Left lung (tissue), 10 donors: ENCODE measurements around the gene MYMK. TPM values are rescaled to one million over a fixed set of nuclear protein-coding genes. Genes with fewer than 3 reads are reported as not detected.
A peak's percentile ranks its signal among the peaks of the same experiment; 100 is the strongest.

ENCODE experiments used
- ATAC-seq: fragments of 200-7000 bp; cut with Tn5 transposase; one replicate; pipeline ENCODE4 v1.9.1; 2020; ENCODE audit warnings: moderate library complexity
- DNase-seq, 4 donors: peaks; one replicate each; pipeline ENCODE4 v3.0.0-alpha.2; 2013 to 2020
- H3K27ac ChIP-seq, 2 donors: fragments of 200-600 bp; sonication (generic) in 1 of 2; one replicate each; pipeline versions ENCODE4 v1.5.0 to v1.8.0; 2020 to 2021
- H3K27me3 ChIP-seq, 2 donors: fragments of 200-600 bp; sonication (generic) in 1 of 2; one replicate each; pipeline versions ENCODE4 v1.5.0 to v1.8.0; 2020 to 2021
- H3K36me3 ChIP-seq, 2 donors: fragments of 200-600 bp; sonication (generic) in 1 of 2; one replicate each; pipeline versions ENCODE4 v1.5.0 to v1.8.0; 2020 to 2021
- H3K4me1 ChIP-seq, 2 donors: fragments of 200-600 bp; one replicate each; pipeline ENCODE4 v1.8.0; 2021
- H3K4me3 ChIP-seq, 2 donors: fragments of 200-600 bp; sonication (generic) in 1 of 2; one replicate each; pipeline versions ENCODE4 v1.5.0 to v1.8.0; 2020 to 2021; ENCODE audit warnings: mild to moderate bottlenecking in 1 of 2
- H3K9me3 ChIP-seq, 2 donors: fragments of 200-600 bp; sonication (generic) in 1 of 2; one replicate each; pipeline versions ENCODE4 v1.5.0 to v1.8.0; 2020 to 2021
- intact Hi-C, 2 donors: fragments of 100-400 bp; cut with DNase I; formaldehyde crosslinking; loops; one replicate each; pipeline versions ENCODE4 v1.11.2 to v1.14.2; 2022
- polyA plus RNA-seq, 6 donors: library from polyadenylated mRNA; unstranded; fragments of 120-200 nt; gene quantifications; one replicate each; pipeline ENCODE4 v1.2.1, GENCODE V29; 2013; ENCODE audit not compliant: insufficient read length in 6 of 6
- total RNA-seq, 2 donors: library from RNA; stranded (reverse); fragmentation: NEBNext Ultra II Directional; extraction: Animal tissue kit (Norgen Biotek cat#: 25700); gene quantifications; one replicate each; pipeline ENCODE4 v1.2.1, GENCODE V29; 2021
- TF ChIP-seq, protein P1 (sequence below), 2 donors: fragments of 200-600 bp; sonication (generic) in 1 of 2; IDR thresholded peaks; one replicate each; pipeline versions ENCODE4 v1.5.0 to v1.8.0; 2021; ENCODE audit warnings: antibody characterized with exemption in 2 of 2
- donor health status: DM: no; HTN: yes; CAD: no.
- donor health status: DM: no; HTN: no; CAD: no.

Gene MYMK
- total and polyA plus RNA-seq, 8 donors = not detected

DNA sequence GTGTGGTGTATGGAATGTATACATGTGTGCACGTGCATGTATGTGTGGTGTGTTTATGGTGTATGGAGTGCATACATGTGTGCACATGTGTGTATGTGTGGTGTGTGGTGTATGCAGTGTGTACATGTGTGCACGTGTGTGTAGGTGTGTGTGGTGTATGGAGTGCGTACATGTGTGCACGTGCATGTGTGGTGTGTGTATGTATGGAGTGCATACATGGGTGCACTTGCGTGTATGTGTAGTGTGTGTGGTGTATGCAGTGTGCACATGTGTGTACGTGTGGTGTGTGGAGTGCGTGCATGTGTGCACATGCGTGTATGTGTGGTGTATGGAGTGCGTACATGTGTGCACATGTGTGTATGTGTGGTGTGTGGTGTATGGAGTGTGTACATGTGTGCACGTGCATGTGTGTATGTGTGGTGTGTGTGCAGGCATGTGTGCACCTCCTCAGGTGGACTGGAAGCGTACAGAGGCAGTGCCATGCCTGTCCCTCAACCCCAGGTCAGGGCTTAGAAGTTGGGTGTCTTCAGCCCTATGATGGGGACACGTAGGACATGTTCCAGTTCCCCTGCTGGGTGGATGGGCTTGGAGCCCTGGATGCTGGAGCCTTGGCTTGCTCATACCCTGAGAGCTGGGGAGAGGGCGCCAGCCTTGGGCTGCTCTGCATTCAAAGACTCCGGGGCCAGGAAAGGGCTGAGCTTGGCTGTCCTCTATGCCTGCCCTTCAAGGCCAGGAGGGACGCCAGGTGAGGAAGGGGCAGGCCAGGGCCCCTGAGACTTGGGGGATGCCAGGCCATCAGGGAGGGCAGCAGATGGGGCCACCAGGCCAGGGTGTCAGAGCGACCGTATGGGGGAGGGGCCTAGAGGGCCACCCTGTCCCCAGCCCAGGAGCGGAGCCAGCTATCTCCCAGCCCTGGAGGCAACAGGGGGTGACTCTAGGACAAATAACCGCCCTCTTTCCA is 12.2 kb downstream of the MYMK start:
- Histone ChIP-seq H3K4me3 (no peak overlapping the region), H3K9me3 (no peaks in the 10 kb centered on the region), H3K4me1 (peaks cover 14% of the 10 kb centered on the region in 2 donors), H3K36me3 (no peaks in the 10 kb centered on the region), H3K27ac (no peak overlapping the region), H3K27me3 (peaks cover 0 to 35% of the 10 kb centered on the region in 2 donors)
- DNase-seq (peak in 1 of 4 donors; percentile 68), ATAC-seq (no peak)
- TF ChIP-seq, protein P1, sequence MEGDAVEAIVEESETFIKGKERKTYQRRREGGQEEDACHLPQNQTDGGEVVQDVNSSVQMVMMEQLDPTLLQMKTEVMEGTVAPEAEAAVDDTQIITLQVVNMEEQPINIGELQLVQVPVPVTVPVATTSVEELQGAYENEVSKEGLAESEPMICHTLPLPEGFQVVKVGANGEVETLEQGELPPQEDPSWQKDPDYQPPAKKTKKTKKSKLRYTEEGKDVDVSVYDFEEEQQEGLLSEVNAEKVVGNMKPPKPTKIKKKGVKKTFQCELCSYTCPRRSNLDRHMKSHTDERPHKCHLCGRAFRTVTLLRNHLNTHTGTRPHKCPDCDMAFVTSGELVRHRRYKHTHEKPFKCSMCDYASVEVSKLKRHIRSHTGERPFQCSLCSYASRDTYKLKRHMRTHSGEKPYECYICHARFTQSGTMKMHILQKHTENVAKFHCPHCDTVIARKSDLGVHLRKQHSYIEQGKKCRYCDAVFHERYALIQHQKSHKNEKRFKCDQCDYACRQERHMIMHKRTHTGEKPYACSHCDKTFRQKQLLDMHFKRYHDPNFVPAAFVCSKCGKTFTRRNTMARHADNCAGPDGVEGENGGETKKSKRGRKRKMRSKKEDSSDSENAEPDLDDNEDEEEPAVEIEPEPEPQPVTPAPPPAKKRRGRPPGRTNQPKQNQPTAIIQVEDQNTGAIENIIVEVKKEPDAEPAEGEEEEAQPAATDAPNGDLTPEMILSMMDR (IDR thresholded peaks at IDR 0.05) = no peak
- intact Hi-C loops = no loop called here

DNA sequence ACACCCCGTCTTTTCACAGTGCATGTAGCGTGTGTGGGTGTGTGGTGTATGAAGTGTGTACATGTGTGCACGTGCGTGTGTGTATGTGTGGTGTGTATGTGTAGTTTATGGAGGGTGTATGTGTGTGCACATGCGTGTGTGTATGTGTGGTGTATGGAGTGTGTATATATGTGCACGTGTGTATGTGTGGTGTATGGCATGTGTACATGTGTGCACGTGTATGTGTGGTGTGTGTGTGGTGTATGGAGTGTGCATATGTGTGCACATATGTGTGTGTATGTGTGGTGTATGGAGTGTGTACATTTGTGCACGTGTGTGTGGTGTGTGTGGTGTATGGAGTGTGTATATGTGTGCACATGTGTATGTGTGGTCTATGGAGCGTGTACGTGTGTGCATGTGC is 13.2 kb downstream of the MYMK start:
- intact Hi-C loops = no loop called here
- DNase-seq (no peak), ATAC-seq (no peak)
- no peak overlapping the region for H3K27ac ChIP-seq
- no peaks in the 10 kb centered on the region for H3K9me3 ChIP-seq
- peaks cover 0 to 35% of the 10 kb centered on the region in 2 donors for H3K27me3 ChIP-seq
- H3K4me1 ChIP-seq = peaks cover 16 to 17% of the 10 kb centered on the region in 2 donors
- no peak overlapping the region for H3K4me3 ChIP-seq
- H3K36me3 ChIP-seq = no peaks in the 10 kb centered on the region
- TF ChIP-seq, protein P1 (IDR thresholded peaks at IDR 0.05) = no peak

DNA sequence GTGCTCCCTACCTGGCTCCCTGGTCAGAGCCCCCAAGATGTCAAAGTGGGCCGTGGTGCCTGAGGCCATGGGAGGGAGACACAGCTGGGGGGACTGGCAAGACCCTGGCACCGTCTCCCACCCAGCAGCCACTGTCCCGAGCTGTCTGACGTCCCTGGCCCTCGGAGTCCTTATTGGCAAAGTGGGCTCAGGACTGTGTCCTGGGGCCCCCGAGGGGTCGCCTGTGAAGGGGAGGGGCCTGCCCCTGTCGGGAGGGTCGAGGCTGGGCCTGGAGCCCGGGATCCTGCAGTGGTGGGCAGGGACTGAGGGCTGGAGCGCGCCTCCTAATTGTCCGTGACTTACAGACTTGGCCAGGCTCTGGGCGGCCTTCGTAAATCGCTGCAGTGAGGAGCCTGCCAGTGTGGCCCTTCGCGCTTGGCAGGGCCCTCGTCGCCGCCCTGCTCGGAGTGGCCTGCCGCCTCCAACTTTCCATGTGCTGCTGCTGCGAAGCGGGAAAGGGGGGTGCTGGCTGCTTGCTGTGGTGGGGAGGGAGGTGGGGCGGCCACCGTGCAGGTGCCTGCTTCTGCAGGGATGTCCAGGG is 13.7 kb downstream of the MYMK start:
- Histone ChIP-seq H3K4me1 (peaks cover 19 to 22% of the 10 kb centered on the region in 2 donors), H3K4me3 (no peak overlapping the region), H3K9me3 (no peaks in the 10 kb centered on the region), H3K36me3 (no peaks in the 10 kb centered on the region), H3K27me3 (peaks cover 0 to 29% of the 10 kb centered on the region in 2 donors), H3K27ac (no peak overlapping the region)
- peak in 1 of 4 donors; percentile 63 for DNase-seq
- intact Hi-C loops = no loop called here
- TF ChIP-seq, protein P1 (IDR thresholded peaks at IDR 0.05) = no peak
- ATAC-seq = no peak

DNA sequence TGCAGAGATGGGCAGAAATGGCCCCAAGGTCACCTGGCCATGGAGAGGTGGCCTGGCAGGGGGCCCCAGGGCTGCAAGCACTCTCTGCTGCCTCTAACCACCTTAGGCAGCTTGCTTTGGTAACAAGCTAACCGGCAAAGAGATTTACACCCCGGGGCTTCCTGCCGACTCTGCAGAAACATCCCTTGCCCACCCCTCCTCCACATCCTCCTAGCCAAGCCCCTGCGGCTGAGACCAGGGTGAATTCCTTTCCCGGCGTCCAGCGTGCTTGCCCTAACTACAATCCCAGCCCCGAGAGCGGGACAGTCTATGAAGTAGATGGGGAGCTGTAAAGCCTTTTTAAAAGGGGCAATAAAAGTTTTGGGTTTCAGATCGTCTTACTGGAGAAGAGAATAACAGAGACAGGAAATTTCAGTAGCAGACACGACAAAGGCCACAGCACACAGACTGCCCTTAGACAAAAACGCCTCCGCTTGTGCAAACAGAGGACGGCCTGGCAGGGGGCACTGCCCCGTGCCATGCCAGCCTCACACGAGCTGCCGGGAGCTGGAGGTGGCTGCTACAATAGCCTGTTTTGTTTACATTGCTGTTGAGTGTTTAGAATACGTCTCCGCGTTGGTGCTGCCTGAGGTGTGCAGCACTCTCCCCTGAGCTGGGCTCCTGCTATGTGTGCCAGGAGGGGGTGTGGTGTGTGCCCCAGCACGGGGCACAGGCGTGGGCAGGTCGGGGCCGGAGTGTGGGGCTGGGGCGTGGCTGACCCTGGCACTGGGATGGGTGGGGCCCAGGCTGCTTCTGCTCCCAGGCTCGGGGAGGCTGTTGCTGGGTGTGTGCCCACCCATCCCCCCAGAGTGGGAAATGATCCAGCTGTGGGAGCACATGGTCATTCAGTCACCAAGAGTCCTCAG is 15.3 kb downstream of the MYMK start:
- peak in 2 of 4 donors; percentile 46 to 80 for DNase-seq
- Histone ChIP-seq H3K36me3 (no peaks in the 10 kb centered on the region), H3K9me3 (no peaks in the 10 kb centered on the region), H3K27me3 (peaks cover 0 to 15% of the 10 kb centered on the region in 2 donors), H3K4me1 (peaks cover 19 to 23% of the 10 kb centered on the region in 2 donors), H3K4me3 (no peak overlapping the region), H3K27ac (no peak overlapping the region)
- intact Hi-C loops = no loop called here
- TF ChIP-seq, protein P1 (IDR thresholded peaks at IDR 0.05) = no peak
- peak; percentile 69 for ATAC-seq
